MM.1S (cell line): ENCODE measurements around the gene SMIM1.
"Not testable (repeated sequence)": the region's sequence is repeated elsewhere in the genome, so short reads cannot be mapped to it uniquely, and the experiment has no call there.

Experiments
- DNase-seq: peaks from one replicate; pipeline ENCODE4 v3.0.0-alpha.2; 2015
- H2AFZ ChIP-seq: fragments of 300-600 bp; sonication (generic); 2 replicates; pipeline ENCODE4 v1.6.0; 2016; ENCODE audit warnings: antibody characterized with exemption, low read length
- H3F3A ChIP-seq: fragments of 300-600 bp; sonication (generic); 2 replicates; pipeline ENCODE4 v1.6.1; 2016; ENCODE audit warnings: mild to moderate bottlenecking, antibody characterized with exemption, low read length, moderate library complexity, mixed read lengths; ENCODE audit not compliant: insufficient read depth
- H3K27ac ChIP-seq: fragments of 300-600 bp; sonication (generic); 2 replicates; pipeline ENCODE4 v1.5.1; 2016; ENCODE audit warnings: mild to moderate bottlenecking, low read length
- H3K27me3 ChIP-seq: fragments of 300-600 bp; sonication (generic); replicated peaks from 2 replicates; pipeline ENCODE4 v1.6.0; 2016; ENCODE audit warnings: low read length; ENCODE audit not compliant: insufficient read depth
- H3K36me3 ChIP-seq: fragments of 300-600 bp; sonication (generic); replicated peaks from 2 replicates; pipeline ENCODE4 v1.6.1; 2016; ENCODE audit warnings: mild to moderate bottlenecking, low read length, mixed read lengths; ENCODE audit not compliant: insufficient read depth
- H3K4me1 ChIP-seq: fragments of 300-600 bp; sonication (generic); 2 replicates; pipeline ENCODE4 v1.6.1; 2016; ENCODE audit warnings: low read length, mixed read lengths
- H3K4me2 ChIP-seq: fragments of 300-600 bp; sonication (generic); 2 replicates; pipeline ENCODE4 v1.6.0; 2016; ENCODE audit warnings: low read depth, low read length
- H3K4me3 ChIP-seq: fragments of 300-600 bp; sonication (generic); 2 replicates; pipeline ENCODE4 v1.5.1; 2016; ENCODE audit warnings: low read length, mixed read lengths
- H3K79me2 ChIP-seq: fragments of 300-600 bp; sonication (generic); 2 replicates; pipeline ENCODE4 v1.6.1; 2016; ENCODE audit warnings: mixed run types, low read length, mixed read lengths
- H3K9ac ChIP-seq: fragments of 300-600 bp; sonication (generic); 2 replicates; pipeline ENCODE4 v1.6.1; 2016; ENCODE audit warnings: low read length, mixed read lengths
- H3K9me2 ChIP-seq: fragments of 300-600 bp; sonication (generic); replicated peaks from 2 replicates; pipeline ENCODE4 v1.6.1; 2016; ENCODE audit warnings: mild to moderate bottlenecking, low read length, mixed read lengths; ENCODE audit not compliant: insufficient read depth
- H3K9me3 ChIP-seq: fragments of 300-600 bp; sonication (generic); replicated peaks from 2 replicates; pipeline ENCODE4 v1.6.1; 2016; ENCODE audit warnings: mild to moderate bottlenecking, low read length, mixed read lengths; ENCODE audit not compliant: insufficient read depth
- H4K20me1 ChIP-seq: fragments of 300-600 bp; sonication (generic); 2 replicates; pipeline ENCODE4 v1.6.1; 2016; ENCODE audit warnings: mild to moderate bottlenecking, low read length, moderate library complexity, mixed read lengths; ENCODE audit not compliant: insufficient read depth
- EZH2 ChIP-seq: fragments of 300-600 bp; sonication (generic); optimal IDR thresholded peaks from 2 replicates; pipeline ENCODE3; 2017; ENCODE audit warnings: low read depth, mild to moderate bottlenecking, antibody characterized with exemption, low read length, mixed read lengths
- EZH2phosphoT487 ChIP-seq: fragments of 300-600 bp; sonication (generic); IDR thresholded peaks from 2 replicates; pipeline ENCODE4 v1.6.1; 2018; ENCODE audit warnings: antibody characterized with exemption, low read length
- TF ChIP-seq, protein P1 (sequence below): fragments of 300-600 bp; sonication (generic); IDR thresholded peaks from 2 replicates; pipeline ENCODE4 v1.5.1; 2016; ENCODE audit warnings: antibody characterized with exemption, low read length, mixed read lengths

SMIM1 gene

GRCh38 chr1:3747903-3748302 is 24.6 kb upstream of the SMIM1 start:
- H2AFZ ChIP-seq, result no peak overlapping the region
- H3K79me2 ChIP-seq, result no peaks in the 10 kb centered on the region
- H3K4me2 ChIP-seq, result peak overlapping the region; percentile 60; the same call in 1 of the 2 replicates
- no peaks in the 10 kb centered on the region for H3K9me2 ChIP-seq
- H3K27me3 ChIP-seq, result peaks cover 33% of the 10 kb centered on the region
- no peaks in the 10 kb centered on the region for H3K9me3 ChIP-seq
- H3K9ac ChIP-seq, result no peak overlapping the region
- no peak for TF ChIP-seq EZH2
- TF ChIP-seq, protein P1, sequence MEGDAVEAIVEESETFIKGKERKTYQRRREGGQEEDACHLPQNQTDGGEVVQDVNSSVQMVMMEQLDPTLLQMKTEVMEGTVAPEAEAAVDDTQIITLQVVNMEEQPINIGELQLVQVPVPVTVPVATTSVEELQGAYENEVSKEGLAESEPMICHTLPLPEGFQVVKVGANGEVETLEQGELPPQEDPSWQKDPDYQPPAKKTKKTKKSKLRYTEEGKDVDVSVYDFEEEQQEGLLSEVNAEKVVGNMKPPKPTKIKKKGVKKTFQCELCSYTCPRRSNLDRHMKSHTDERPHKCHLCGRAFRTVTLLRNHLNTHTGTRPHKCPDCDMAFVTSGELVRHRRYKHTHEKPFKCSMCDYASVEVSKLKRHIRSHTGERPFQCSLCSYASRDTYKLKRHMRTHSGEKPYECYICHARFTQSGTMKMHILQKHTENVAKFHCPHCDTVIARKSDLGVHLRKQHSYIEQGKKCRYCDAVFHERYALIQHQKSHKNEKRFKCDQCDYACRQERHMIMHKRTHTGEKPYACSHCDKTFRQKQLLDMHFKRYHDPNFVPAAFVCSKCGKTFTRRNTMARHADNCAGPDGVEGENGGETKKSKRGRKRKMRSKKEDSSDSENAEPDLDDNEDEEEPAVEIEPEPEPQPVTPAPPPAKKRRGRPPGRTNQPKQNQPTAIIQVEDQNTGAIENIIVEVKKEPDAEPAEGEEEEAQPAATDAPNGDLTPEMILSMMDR, result no peak
- TF ChIP-seq EZH2phosphoT487, result no peak
- peak overlapping the region; percentile 46 for H3K4me3 ChIP-seq
- no peaks in the 10 kb centered on the region for H3K36me3 ChIP-seq
- H3K27ac ChIP-seq, result no peak overlapping the region
- H4K20me1 ChIP-seq, result no peaks in the 10 kb centered on the region
- peaks cover 5% of the 10 kb centered on the region; the same call in 1 of the 2 replicates for H3K4me1 ChIP-seq
- no peaks in the 10 kb centered on the region for H3F3A ChIP-seq
- no peak for DNase-seq

DNA sequence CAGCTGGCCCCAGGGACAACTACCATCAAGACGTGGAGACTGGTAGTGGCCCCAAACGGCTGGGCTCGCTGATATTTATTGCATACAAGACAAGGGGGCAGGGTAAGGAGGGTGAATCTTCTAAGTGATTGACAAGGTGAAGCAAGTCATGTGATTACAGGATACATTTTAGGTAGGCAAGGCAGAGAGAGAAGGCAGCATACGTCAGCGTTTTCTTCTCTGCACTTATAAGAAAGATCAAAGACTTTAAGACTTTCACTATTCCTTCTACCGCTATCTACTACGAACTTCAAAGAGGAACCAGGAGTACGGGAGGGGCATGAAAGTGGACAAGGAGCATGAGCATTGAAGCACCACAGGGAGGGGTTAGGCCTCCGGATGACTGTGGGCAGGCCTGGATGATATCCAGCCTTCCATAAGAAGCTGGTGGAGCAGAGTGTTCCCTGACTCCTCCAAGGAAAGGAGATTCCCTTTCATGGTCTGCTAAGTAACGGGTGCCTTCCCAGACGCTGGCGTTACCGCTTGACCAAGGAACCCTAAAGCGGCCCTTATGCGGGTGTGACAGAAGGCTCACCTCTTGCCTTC is 24.1 kb upstream of the SMIM1 start:
- Histone ChIP-seq H3K4me2 (peak overlapping the region; percentile 60; the same call in 1 of the 2 replicates), H3K27me3 (peaks cover 38% of the 10 kb centered on the region)
- DNase-seq, H3K36me3 ChIP-seq, H3K4me3 ChIP-seq, H3K27ac ChIP-seq, H3K9me2 ChIP-seq, H3K9me3 ChIP-seq, H4K20me1 ChIP-seq, H3K79me2 ChIP-seq, H3F3A ChIP-seq, H2AFZ ChIP-seq, H3K4me1 ChIP-seq, H3K9ac ChIP-seq: not testable (repeated sequence)

DNA sequence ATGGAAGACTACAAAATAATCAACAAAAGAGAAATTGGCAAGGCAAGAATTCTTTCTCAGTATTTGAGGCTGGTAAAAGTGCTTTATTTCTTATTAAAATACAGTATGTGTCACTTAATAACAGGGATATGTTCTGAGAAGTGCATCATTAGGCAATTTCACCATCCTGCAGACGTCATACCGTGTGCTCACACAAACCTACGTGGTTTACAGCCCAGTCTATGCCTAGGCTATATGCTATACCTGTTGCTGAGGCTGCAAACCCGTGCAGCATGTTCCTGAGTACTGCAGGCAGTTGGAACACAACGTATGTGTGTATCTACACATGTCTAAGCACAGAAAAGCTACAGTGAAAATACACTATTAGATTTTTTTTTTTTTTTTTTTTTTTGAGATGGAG is 23.0 kb upstream of the SMIM1 start:
- no peaks in the 10 kb centered on the region for H3K9me2 ChIP-seq
- H3K4me2 ChIP-seq, result no peak overlapping the region
- no peak overlapping the region for H3K4me3 ChIP-seq
- H3K9me3 ChIP-seq, result no peaks in the 10 kb centered on the region
- H4K20me1 ChIP-seq, result no peaks in the 10 kb centered on the region
- no peak overlapping the region for H3K27ac ChIP-seq
- DNase-seq, result no peak
- H3K9ac ChIP-seq, result no peak overlapping the region
- no peaks in the 10 kb centered on the region for H3F3A ChIP-seq
- peaks cover 49% of the 10 kb centered on the region for H3K27me3 ChIP-seq
- no peaks in the 10 kb centered on the region for H3K36me3 ChIP-seq
- no peaks in the 10 kb centered on the region for H3K79me2 ChIP-seq
- H2AFZ ChIP-seq, result no peak overlapping the region
- peaks cover 5% of the 10 kb centered on the region; the same call in 1 of the 2 replicates for H3K4me1 ChIP-seq
- no peak for TF ChIP-seq EZH2phosphoT487
- TF ChIP-seq, protein P1, result no peak
- no peak for TF ChIP-seq EZH2

DNA sequence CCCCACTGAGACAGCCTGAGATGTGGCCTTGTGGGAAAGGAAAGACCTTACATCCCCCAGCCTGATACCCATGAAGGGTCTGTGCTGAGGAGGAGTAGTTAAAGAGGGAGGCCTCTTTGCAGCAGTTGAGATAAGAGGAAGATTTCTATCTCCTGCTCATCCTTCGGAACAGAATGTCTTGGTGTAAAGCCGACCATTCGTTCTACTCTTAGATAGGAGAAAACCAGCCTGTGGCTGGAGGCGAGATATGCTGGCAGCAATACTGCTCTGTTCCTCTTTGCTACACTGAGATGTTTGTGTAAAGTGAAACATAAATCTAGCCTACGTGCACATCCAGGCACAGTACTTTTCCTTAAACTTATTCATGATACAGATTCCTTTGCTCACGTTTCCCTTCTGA is 21.8 kb upstream of the SMIM1 start:
- no peaks in the 10 kb centered on the region for H3K9me3 ChIP-seq
- H3K79me2 ChIP-seq, result no peaks in the 10 kb centered on the region
- H3K27ac ChIP-seq, result no peak overlapping the region
- no peaks in the 10 kb centered on the region for H3F3A ChIP-seq
- peak overlapping the region; percentile 10; the same call in 1 of the 2 replicates for H3K4me2 ChIP-seq
- H2AFZ ChIP-seq, result no peak overlapping the region
- H3K9ac ChIP-seq, result no peak overlapping the region
- peaks cover 5% of the 10 kb centered on the region; the same call in 1 of the 2 replicates for H3K4me1 ChIP-seq
- H3K4me3 ChIP-seq, result peak overlapping the region; percentile 33; the same call in 1 of the 2 replicates
- DNase-seq, result no peak
- H3K27me3 ChIP-seq, result peaks cover 60% of the 10 kb centered on the region
- no peak for TF ChIP-seq EZH2
- TF ChIP-seq EZH2phosphoT487, result no peak
- TF ChIP-seq, protein P1, result no peak
- no peaks in the 10 kb centered on the region for H3K9me2 ChIP-seq
- no peaks in the 10 kb centered on the region for H4K20me1 ChIP-seq
- H3K36me3 ChIP-seq, result no peaks in the 10 kb centered on the region
